Globus pallidus (tissue), 1 donor: ENCODE measurements around the gene HOXA1.

ENCODE experiments used
- DNase-seq: peaks from one replicate; pipeline ENCODE4 v3.0.0-alpha.2; 2015; ENCODE audit warnings: low spot score

Gene HOXA1

DNA sequence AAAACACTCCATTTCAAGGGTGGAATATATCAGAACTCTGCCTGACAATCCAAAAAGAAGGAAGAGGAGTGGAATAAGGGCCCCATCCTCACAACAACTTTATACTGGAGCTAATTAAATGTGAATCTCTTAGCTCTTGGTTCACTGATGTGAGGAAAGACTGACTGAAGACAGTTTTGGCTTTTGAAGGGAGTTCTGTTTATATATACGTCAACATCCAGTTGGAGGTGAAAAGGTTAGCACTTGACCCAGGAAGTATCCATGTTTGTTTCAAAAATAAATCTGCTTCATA is 3.0 kb downstream of the HOXA1 start:
- DNase-seq = no peak

DNA sequence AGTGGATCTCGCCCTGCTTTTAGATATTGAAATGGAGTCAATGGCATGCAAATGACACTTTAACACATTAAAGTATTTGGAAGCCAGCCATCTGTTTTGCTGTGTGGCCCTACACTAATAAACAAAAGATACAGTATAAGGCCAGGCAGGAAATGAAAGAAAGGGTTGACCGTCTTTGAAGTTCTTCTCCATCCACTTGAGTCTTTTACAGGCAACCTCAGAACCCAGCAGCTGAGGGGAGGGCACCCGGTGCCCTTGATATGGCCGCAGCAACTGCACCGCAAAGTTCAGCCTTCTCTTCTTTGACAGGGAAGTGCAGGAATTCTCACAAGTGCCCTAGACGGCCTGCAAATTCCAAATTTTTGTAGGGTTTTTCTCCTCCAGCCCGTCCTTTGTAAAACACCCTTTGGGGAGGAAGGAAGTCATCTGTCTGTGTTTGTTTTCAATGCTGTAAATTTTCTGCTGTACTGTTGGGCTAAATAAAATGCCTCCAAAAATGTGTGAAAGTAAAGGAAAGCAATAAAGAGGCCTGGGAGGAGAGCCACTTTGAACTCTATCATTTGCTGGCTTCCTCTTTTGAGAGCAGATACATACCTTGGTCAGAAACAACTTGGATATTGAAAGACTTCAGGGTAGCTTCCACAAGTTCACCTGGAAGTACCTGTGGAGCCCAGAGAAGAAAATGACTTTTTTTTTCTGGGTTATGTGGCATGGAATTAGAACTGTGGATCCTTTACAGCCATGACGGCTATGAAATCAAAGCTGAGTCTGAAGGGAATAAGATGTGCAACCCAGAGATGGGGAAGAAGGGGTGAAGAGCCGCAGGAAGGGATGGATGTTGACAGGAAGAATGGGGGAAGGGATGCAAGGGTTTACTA is 3.6 kb downstream of the HOXA1 start:
- DNase-seq = no peak

DNA sequence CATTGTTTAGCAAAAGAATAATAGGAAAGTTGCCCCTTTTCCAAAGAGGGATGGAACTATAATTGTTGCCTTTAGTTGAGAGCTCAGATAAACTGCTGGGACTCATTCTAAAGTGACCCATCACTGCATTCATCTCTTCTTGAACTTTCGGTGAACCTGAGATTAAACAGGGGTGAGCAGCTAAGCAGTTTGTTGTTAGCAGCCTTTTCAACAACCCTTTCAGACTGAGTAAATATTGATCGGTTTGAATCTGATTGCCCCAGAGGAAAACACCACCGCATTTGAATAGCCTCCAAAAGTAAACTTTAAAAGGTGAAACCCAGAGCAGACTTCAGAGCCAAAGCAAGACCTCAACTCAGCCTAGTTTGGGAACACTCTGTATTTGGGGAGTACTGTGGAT is 4.7 kb downstream of the HOXA1 start:
- no peak for DNase-seq

DNA sequence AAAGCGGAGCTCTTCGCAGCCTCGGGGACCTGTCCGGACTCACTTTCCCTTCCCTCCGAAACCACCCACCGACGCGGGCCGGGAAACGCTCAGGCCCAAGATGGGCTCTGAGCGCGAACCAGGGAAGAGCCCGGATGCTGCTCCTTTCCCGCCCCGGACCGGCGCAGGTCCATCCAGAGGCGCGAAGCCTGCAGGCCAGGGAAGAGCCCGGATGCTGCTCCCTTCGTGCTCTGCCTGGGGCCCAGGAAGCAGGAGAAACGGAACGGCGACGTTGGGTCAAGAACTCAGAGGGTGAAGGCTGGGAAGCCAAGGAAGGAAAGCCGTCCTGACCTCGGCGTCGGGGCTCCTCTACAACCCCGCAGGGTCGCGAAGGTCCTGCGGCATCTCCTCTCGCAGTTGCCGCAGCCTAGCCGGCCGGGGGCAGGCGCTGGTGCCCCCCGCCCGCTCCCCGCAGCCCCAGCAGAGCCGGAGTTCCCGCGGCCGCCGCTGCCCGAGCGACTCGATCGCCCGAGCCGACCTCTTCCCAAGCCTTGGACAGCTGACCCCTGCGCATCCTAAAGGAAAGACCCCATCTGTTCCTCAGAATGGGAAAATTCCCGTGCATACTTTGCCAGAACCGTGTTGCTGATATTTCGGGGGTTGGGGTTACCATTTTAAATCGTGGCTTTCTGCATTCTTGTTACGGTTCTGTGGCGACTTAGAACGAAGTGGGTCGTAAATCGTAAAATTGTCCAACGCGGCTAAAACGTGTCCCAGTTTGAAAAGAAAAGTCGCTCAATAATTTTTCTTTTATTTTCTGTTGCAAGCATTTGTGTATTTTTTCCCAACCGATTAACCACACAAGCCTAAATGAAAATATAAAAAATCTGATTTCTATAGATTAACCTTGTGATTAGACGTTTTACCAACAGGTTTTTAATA is 7.5 kb downstream of the HOXA1 start:
- DNase-seq = no peak

DNA sequence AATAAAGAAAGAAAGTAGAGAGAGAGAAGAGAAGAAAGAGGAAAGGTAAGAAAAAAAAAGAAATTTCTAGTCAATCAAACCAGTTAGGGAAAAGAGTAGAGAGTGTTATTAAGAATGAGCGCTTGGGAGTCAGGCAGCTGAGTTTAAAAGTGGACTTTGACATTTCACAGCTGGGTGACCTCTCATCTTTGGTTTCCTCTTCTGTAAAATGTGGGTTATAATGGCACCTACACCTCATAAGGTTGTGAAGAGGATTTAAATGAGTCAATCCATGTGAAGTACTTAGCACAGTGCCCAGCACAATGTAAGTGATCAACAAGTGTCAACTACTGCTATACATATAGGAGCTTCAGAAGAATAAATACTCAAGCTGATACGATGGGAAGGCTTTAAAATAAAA is 12.2 kb downstream of the HOXA1 start:
- DNase-seq = no peak

DNA sequence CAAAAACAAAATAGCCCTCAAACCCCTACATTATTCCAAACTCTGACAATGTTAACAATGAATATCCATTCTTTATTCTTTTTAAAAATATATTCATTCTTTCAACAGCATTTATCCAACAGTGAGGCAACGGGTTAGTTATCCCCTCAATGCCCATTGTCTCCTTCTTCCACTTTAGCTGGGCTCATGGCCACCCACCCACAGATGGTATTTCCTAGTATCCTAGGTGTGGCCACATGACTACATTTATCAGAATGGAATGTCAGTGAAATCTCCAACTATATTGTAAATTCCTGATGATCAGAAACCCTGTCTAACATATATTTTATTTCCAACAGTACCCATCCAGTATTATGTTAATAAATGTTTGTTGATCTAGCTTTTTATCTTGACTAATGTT is 13.6 kb downstream of the HOXA1 start:
- DNase-seq = no peak

DNA sequence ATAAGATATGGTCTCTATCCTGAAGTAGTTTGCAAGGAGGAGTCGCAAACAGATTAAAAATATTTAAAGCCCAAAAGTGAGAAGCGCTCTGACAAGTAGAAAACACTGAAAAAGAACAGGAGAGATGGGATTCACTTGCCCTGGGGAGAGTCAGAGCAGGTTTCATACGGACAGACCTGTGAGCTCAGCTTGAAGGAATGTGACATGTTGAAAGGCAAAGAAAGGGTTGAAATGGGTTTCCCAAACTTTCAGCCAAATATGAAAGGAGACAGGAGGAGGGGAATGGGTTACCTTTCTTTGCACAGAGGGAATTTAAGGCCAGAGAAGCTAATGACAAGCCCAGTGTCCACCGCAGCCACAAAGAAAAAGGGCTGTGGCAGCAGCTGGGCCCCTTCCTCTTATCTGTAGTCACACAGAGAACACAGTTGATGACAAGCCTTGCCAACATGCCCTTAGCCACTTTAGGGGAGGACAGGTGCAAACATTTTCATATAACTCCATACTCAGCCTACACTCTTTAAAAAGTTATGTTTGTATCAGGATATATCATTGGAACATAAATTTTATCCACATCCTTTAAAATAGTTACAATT is 14.9 kb downstream of the HOXA1 start:
- no peak for DNase-seq

DNA sequence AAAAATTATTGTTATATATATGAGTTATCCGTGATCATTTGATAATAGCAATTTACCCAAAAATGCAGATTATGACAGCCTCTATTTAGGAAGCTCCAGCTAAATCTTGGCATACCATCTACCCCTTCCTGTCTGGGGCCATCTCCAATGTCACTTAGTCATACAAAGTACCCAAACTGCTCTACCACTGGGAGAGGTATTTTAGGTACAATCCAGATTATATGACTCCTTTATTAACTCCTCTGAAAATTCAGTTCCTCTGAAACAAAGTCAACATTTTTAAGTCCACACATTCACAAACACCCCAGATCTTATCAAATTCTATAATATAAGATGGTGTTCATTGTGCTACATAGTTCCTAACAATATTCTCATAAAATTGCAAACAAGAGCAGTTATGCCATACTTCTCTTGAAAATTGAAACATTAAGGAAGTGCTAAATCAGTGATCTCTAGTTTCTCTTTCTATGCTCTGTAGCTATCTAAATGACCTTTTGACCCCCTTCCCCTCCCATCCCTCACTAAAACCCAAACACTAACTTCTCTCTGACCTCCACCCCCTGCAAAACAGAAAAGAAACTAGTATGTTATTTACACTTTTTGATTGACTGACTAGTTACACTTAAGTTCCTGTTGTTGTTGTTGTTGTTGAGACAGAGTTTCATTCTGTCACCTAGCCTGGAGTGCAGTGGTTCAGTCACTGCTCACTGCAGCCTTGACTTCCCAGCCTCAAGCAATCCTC is 16.4 kb downstream of the HOXA1 start:
- no peak for DNase-seq

DNA sequence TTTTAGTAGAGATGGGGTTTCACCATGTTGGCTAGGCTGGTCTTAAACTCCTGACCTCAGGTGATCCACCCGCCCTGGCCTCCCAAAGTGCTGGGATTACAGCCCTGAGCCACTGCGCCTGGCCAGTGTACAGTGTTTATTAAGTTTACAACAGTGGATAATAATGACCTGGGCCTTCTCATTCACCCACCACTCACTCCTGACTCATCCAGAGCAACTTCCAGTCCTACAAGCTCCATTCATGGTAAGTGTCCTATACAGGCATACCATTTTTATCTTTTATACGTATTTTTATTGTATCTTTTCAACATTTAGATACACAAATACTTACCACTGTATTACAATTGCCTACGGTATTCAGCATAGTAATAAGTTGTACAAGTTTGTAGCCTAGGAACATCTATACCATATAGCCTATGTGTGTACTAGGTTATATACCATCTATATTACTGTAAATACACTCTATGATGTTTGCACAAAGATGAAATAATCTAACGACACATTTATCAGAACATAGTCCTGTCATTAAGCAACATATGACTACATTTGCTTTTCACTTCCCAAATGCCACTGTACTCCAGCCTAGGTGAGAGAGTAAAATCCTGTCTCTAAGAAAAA is 17.1 kb downstream of the HOXA1 start:
- no peak for DNase-seq

DNA sequence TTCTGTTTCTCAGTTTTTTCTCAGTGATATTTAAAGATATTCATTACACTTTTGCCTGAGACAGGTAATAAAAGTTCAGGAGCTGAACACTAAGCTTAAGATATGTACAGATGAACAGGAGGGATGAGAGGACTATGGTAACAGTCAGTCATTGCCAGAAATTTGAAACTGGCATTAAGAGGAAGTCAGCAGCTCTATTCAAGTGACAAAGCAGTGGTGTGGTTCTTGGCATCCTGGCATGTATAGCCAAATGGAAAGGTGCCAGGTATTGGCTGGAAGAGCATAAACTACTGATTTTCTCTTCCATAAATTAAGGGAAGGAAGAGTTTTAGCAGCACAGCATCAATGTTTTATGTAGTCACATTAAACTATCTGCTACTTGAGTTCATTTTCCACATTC is 22.7 kb downstream of the HOXA1 start:
- DNase-seq = no peak

DNA sequence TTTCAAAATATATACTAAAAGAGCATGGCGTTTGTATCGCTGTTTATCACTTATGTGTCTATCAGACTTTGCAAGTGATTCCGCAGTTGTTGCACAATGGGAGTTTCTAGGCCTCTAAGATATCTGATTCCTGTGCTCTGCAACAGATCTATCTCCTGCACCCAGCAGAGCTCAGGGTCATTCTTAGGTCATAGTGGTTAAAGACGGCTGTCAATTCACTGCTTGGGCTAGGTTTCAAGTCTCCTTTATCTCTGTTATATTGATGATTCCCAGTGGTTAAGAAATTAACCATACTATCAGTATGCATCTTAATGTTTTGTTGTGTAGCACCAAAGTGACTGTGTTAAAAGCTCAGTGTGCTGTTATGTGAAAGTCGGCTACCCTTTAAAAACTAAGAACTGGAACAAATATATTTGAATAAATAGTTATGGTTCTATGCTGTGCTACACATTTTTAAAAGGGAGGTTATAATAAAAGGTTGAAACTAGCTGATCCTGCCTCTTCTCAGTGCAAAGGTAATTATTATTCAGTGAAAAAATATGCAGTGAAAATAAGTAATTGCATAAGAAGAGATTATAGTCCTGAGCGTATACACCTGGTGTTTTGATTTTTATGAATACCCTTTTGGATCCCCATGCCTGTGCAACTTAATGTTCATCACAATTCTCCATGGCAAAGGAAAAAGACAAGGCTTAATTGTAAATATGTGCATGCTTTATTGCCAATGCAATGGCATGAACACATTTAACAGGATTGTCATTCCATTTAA is 24.0 kb downstream of the HOXA1 start:
- DNase-seq = no peak

DNA sequence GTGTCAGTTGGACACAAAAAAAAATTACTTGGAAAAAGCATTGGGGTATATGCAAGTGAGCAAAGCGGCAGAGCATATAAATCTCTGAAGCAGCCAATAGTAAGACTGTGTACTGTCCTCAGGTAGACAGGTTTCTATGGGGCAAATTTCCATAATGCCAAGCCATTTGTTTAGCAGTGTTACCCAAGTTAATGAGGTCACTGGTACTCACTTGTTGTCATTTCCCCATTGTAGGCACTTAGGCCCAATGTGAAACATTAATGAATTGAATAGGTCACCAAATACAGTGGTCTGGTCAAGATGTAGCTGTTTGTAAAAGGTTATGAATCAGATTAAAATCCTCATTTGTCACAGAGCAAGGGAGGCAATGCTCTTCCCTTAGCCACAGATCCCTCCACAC is 27.5 kb downstream of the HOXA1 start:
- no peak for DNase-seq

DNA sequence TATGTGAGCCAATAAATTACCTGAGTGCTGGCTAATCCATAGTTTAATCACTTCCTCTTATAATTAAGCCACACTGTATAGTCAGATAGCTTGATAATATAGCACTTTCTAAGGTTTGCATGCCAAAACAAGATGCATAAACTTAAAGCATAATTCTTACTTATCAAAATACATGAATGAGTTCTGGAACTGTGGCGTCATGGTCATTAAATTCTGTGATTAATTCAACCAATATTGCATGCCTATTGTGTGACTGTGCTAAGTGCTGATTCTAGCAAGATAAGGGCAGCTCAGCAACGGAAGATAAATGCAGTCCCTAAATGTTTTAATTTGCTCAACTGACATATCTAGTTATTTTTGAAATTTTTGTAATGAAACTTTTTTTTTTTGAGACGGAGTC is 29.7 kb downstream of the HOXA1 start:
- no peak for DNase-seq

DNA sequence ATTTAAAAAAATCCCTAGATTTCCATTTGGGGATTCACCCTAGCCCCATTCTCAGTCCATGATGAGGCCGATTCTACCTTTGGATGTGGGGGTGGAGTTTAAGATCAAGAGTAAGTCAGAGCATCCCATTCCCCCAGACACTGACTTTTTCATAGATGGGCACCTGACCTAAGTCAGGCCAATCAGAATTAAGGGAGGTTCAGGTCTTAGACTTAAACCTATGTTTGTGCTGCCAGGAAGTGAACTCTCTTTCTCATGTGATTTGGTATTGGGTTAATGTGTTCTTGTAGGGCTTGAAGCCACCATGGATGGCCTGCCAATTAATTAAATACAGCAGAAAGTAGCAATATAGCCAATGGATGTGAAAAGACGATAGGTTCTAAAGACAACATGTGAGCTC is 30.1 kb downstream of the HOXA1 start:
- no peak for DNase-seq

DNA sequence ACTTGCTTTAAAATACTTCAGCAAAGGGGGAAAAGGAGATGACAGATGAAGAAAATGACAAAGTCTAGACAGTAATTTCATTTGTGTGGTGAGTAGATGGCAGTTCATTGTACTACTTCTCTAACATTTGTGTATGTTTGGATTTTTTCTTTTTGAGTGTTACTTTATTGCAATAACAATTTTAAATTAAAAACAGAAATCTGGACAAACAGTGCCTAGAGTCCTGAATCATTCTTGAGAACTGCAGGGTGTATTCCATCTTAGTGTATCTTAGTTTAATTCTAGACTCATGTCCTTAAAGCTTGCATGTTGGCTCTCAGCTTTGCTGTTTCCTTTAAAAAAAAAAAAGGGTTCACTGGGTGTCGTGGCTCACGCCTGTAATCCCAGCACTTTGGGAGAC is 31.1 kb downstream of the HOXA1 start:
- no peak for DNase-seq

DNA sequence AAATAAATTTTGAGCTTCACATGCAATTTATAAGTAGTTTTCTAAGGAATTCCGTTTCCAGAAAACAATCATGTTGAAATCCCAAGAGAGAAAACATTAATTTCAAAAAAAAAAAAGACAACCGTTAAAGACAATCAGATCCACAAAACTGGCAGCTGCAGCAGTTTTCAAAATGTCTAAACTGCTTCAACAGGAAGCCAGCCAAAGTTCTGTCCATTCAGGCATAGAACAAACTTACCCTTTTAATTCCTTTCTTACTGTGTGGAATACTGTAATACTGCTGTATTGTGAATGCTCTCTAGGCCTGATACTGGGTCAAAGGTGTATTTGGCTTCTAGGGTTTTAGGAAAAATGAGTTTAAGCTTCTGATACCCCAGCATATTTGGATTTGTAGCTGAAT is 31.6 kb downstream of the HOXA1 start:
- DNase-seq = no peak

DNA sequence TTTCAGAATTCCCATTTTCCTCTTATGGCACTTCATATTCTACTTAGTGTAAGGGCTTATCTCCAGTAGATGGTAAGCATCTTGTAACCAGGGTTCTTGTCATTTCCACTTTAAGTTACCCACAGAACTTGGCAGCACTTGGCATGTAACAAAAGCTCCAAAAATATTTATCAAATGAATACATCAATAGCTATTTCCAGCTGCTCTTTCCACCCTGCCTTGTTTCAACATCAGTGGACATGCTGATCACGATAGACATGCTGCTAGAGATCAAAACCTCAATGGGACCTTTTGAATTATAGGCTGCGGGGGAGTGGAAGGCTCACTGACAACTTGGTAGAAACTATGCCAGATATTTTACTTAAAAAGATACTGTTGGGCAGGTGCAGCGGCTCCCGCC is 32.9 kb downstream of the HOXA1 start:
- DNase-seq = no peak

DNA sequence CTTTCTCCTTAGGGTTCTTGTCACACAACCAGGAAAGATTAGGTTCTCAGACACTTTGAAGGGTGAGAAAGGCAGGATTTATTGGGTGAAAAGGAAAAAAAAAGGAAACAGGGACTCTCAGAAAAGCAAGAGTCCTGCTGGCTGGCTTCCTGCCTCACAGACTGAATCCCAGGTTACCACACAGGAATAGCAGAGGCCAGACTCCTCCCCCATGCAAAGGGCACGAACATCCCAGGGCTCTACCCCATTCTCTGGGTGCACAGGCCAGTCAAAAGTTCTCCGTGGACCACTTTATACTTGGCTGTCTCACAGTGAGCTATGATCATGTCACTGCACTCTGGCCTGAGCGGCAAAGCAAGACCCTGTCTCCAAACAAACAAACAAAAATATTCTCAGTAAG is 42.6 kb downstream of the HOXA1 start:
- DNase-seq = no peak

DNA sequence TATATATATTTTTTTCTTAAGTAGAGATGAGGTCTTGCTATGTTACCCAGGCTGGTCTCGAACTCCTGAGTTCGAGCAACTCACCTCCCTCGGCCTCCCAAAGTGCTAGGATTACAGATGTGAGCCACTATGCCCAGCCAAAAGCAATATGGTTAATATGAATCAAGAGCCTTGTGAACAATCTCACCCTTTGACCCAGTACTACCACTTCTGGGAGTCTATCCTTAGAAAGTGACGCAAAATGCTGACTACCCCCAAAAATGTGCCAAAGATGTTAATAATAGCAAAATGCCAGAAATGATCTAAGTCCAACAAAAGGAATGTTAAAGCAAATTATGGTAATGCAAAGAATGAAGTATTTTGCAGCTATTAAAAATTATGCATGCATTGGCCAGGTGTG is 44.3 kb downstream of the HOXA1 start:
- DNase-seq = no peak

DNA sequence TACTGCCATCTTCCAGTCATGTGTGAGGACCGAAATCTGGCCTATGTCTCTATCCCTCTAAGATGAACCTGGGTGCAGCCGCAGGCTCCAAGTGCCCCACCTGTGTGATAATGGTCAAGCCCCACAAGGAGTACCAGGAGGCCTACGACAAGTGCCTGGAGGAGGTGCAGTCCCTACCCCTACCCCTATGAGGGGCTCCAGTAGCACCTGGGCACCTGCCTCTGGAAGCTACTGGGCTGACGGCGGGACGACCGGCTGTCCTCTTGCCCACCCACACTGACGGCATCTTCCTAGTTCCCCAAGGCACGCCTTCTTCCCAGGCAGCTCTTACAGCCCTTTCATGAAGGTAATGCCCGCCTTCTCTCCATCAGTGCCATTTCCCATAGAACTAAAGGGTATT is 47.4 kb downstream of the HOXA1 start:
- no peak for DNase-seq
